Activated CD4-positive, CD25-positive, alpha-beta regulatory T cell treated with anti-CD3 and anti-CD28 coated beads, Interleukin-2, amount 50 U/mL, for 24 hours (primary cell): ENCODE data around the gene SLC49A4.

Experiments used
- ATAC-seq, 2 donors: fragments of 150-1000 bp; cut with Tn5 transposase; one replicate each; pipeline ENCODE4 v1.10.0; 2021; ENCODE audit warnings: mild to moderate bottlenecking in 1 of 2, moderate library complexity in 1 of 2

SLC49A4 gene

DNA sequence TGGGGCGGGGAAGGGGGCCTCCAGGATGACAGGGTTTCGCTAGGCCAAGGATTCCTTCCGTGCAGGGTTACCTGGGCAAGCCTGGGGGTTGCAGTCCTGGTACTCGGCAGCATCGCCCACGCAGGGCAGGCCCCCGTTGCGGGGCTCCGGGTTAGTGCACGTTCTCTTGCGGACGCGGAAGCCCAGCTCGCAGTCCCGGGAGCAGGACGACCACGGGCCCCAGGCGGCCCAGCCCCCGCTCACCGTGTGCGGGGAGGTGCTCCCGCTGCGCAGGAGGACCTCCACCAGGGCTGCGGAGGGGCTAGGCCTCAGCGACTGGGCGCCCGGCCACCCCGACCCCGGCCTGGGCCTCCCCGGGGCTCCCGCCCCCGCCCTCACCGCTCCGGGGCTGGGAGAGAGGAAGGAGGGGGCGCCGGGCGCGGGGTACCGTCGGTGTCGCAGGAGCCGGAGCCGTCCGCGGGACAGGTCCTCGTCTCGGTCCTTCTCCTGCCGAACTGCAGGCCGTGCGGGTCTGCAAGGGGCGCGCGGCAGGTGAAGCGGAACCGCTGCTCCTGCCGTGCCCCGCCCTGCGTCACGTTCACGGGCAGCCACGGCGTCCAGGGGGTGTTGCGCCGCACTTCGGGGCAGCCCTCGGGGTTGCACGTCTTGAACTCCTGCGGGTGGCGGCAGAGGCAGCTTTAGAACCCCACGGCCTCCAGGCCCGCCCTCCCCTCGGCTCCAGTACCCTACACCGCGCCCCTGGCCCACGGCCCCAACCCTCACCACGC is 118.1 kb downstream of the SLC49A4 start:
- ATAC-seq: no peak

DNA sequence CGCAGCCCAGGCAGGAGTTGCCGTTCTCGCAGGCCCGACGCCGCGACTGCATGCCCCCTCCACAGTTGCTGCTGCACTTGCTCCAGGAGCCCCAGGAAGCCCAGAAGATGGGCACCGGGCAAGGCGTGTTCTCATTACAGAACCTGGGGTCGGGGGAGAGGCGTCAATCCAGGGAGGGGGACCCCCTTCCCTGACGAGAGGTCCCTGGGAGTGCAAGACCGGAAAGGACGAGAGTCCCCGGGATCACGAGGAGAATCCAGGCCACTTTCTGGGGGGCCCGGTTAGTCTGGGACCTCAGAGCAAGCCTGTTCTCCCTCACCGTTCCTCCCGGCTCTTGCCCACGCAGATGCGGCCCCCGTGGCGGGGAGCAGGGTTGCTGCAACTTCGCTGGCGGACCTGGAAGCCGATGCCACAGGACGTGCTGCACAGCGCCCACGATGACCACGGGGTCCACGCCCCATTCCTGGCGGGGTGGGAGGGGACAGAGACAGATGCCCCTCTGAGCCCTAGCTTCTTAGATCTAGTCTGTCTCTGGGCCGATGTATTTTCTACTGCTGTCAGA is 118.8 kb downstream of the SLC49A4 start:
- ATAC-seq: no peak

DNA sequence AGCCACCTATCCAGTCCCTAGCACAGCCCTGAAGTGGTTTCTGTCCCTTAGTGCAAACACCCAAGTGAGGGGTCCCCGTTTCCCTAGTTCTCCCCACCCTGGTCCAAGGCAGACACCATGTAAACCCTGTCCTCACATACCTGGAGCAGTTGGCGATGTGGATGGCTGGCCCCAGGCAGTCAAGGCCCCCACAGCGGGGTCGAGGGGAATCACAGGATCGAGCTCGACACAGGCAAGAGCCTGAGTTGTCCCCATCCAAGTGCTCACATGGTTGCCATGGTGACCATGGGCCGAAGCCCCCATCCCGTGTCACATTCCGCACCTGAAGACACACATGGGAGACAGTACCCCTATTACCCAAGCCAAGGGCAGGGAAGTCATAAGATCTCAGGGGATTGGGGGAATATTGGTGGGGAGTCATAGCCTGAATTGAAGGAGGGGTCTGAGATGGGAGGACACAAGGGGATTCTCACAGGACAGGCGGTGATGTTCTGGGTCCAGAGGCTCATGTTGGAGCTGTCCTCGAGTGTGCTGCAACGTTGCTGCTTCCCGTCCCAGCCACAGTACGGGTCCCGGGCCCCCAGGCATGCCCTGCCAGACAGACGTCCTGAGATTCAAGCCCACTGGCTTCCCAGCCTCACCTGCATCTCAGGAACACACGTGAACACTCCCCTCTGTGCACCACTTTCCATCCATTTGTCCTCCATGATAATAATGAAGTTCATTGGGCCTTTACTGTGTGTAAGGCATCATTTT is 120.6 kb downstream of the SLC49A4 start:
- ATAC-seq: no peak

DNA sequence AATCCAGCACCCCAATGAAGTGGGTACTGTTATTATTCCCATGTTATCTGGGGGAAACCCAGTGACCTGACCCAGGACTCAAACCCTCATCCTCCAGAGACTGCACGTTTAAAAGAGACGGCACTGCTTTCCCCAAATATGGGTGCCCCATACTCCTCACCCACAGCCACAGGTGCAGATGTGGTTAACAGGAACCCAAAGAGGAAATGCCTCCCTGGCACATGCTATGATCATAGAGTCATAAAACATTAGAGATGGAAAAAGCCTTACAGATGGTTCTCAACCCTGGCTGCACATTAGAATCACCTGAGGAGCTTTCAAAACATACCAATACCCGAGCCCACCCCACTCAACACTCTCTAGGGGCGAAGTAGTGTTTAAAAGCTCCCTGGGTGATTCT is 121.2 kb downstream of the SLC49A4 start:
- ATAC-seq: no peak

DNA sequence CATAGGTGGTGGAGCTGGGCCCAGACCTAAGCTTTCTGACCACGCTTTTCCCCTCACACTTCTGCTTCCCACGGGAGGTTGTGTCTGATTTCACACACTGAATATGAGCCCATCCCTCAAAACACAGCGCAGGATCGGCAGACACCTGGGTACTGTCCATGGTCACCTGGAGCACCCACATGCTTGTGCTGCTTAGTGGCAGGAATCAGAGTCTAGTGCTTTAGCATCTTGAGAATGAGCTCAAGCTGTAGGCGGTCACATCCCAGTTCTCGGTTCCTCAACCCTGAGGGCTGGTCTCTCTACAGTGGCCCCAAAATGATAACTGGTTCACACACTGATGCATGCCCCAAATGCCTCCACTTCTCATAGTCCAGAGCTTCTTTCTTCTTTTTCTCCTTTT is 121.7 kb downstream of the SLC49A4 start:
- no peak for ATAC-seq

DNA sequence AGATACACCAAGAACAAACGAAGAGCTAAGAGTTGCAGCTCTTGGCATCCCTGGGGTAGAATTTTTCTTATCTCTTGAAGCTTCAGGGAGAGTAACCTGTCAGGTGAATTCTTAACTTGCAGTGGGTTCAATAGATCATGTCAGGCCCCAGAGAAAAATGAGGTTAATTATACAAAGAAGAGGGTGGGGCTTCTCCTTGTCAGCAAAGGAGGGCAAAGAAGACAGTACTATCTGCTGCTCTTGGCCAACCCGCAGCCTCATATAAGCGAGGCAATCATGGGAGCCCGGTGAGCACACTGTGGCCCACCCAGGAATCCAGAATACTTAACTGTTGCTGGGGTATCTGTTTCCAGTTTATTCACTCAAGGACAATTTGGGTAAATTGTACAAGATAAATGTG is 122.5 kb downstream of the SLC49A4 start:
- ATAC-seq: no peak

DNA sequence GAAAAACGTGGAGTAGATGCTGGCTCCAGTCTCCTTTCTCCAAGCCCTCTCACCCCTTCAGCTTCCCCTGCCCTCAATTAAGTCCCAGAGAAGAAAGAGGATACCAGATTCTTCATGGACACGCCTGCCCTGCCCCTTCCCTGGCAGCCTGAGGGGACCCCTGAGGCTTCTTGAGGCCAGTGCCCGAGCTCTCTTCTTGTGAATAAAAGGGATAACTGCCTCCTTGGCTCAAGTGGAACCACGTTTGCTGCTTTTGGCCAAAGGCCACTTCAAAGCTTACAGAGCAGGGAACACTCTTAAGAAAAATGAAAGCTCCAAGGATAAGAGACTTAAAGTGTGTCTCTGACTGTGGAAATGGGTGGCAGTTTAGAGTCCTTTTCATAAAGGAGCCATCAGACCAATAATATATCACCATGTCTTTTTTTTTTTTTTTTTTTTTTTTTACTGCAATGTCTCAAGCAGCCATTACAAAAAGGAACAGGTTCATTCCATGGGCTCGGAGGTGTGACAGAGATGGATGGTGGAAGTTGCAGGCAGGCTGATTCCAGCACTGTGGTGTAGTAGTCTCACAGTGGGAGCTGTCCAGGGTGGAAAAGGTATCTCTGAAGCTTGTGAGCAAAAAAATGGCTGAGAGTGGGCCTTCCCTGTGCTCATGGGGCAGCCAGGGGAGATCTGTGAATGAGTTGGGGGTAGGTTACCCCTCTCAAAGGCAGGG is 123.9 kb downstream of the SLC49A4 start:
- no peak for ATAC-seq

DNA sequence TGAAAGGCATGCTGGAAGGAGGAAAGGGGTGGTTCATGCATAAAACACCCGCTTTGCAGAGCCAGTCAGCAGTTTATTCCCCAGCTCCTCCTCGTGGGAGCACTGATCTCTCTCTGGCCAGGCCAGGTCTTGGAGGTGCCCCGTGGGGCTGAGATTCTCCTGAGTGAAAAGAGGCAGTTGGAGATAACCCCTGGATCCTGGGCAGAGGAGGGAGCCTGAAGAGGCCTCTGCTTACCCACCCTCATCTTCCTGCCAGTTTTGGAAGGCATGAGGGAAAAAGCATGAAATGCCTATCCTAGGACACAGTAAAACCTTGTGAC is 124.4 kb downstream of the SLC49A4 start:
- no peak for ATAC-seq

DNA sequence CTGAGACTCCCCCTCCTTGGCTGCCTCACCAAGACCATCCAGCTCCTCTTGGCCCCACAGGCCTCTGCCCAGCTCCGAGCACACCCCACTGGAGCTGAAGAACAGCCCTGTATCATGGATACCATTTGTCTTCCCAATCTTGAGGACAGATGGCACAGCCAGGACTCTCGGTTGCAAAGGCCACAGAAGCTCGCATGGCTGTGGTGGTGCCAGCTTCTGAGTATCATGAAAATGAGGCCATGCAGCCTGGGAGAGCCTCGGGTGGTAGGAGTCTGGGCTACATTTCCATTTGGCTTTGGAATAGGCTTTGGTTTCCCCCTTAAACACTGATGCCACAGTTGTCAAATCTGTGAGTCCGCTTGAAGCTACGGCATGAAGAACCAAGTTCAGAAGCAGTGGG is 126.1 kb downstream of the SLC49A4 start:
- ATAC-seq: no peak

DNA sequence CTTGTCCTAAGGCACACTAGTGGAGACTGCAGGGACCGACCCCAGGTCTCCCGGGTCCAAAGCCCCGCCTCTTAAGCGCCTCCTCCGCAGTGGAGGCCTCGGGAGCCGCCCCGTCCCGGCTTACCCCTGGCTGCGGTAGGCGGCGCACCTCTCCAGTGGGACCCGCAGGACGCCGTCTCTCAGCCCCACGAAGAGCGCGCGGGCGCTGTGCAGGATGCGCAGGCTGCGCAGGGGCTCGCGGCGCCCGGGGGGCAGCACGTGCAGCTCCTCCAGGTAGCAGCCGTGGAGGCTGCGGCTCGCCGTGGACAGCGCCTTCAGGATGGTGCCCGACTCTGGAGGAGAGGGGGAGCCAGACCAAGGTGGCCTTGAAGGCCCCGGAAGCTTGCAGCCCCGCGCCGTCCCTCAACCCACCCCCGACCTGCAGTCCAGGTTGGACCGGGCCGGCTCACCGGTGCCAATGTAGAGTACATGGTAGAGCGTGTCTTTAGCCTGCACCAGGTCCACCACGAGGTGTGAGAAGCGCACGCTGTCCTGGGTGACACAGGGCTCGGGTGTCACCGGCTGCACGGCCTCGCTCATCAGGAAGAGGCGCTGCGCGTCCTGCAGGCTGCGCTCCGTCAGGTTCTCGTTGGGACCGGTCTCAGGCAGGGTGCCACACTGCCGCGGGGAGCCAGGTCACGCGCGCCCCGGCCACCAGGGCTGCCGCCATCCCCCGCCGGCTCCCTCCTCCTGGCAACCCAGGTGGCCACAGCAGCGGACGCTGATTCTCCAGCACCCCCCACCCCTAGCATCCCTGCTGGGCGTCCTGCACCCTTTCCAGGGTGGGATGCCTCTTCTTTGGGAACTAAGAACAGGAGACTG is 127.2 kb downstream of the SLC49A4 start:
- ATAC-seq: peak; percentile 31 to 39

DNA sequence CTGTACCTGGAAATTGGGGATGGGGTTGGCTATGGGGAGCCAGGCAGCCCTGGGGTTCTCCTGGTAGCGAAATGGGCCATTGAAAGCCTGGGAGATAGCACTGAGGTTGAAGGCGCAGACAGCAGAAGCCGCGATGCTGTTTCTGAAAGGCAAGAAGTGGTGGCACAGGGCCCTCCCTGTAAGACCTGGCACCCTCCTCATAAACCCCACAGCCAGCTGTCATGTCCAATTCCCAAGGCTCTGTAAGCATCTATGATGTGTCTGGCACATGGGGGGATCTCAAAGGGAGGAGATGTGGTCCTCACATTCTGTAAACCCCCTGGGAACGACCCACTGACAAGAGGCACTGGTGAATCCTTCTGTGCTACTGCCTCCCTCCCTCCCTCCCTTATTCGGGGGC is 128.7 kb downstream of the SLC49A4 start:
- no peak for ATAC-seq

DNA sequence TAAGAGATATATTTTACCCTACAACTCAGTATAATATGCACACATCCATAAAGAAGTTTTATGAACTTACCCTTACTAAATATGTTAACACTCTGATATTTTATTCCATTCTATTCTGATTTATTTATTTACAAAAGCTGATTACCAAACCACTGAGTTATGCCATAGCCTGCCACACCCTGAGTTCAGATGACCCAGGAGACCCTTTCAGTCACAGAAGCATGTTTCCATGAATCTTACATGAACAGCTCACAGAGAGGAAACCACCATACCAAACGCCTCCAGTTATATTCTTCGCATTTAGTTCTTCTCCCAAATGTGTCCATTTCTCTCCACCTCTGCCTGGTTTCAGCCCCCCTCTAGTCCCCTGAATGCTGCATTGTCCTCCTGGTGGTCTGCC is 129.2 kb downstream of the SLC49A4 start:
- no peak for ATAC-seq

DNA sequence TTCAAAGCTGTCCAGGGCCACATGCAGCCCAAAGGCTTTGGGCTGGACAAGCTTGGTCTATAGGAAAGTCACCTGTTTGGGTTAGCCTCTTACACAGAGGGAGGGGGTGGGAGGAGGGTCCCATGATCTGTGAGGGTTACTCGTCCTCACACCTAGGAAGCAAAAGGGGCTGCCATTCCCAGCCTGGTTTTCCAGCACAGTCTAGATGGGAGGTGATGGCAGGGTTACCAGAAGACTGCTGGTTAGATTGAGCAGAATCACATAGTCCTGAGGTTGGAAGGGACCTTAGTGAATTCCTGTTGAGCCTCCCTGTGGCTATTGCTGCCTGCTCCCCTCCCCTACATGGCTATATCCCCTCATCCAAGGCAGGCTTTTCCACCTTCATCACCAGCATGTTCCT is 130.9 kb downstream of the SLC49A4 start:
- ATAC-seq: no peak

DNA sequence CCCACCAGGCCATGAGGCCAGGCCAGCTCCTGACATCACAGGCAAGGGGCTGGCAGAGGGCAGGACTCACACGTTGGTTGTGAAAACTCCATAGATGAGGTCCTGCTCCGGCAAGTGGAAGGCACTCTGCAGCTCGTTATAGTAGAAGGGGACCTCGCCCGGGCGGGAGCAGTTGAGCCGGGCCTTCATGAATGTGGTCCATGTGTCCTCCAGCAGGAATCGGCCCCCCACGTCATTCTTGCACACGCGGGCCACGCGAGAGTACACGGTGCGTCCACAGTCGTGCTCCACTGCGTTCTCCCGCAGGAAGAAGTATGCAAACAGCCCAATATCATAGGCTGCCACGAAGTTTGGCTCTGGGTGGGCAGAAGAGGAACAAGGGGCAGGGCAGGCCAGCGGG is 131.5 kb downstream of the SLC49A4 start:
- no peak for ATAC-seq

DNA sequence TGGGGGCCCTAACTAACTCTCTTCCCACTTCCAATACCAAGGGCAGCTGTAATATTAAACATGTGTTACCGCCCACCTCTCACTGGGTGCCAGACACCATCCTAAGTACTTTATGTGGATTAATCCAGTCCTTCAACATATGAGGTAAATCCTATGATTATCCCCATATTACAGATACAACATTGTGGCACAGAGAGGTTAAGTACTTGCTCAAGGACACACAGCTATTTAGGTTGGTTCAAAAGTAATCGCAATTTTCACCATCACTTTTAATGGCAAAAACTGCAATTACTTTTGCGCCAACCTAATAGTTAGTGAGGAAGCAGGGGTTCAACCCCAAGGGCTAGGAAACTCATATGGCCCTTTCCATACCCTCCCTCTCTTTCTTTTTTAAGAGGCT is 131.9 kb downstream of the SLC49A4 start:
- ATAC-seq: no peak

DNA sequence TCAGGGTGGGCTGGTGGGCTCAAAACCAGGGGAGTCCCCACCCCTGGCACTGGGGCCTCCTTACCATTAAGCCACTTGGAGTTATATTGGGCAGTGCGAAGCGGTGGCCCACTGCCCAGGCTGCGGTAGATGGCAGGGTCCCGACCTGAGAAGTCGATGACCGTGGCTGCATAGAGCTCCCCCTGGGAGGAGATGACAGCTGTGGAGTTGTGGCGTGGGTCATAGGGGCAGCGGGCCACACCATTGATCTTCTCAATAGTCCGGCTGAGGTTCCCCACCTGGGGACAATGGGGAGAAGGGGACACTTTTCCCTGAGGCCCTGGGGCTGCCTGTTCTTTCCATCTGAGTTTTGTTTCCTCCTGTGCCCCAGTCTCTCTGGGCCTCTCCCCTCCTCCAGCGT is 132.9 kb downstream of the SLC49A4 start:
- no peak for ATAC-seq

DNA sequence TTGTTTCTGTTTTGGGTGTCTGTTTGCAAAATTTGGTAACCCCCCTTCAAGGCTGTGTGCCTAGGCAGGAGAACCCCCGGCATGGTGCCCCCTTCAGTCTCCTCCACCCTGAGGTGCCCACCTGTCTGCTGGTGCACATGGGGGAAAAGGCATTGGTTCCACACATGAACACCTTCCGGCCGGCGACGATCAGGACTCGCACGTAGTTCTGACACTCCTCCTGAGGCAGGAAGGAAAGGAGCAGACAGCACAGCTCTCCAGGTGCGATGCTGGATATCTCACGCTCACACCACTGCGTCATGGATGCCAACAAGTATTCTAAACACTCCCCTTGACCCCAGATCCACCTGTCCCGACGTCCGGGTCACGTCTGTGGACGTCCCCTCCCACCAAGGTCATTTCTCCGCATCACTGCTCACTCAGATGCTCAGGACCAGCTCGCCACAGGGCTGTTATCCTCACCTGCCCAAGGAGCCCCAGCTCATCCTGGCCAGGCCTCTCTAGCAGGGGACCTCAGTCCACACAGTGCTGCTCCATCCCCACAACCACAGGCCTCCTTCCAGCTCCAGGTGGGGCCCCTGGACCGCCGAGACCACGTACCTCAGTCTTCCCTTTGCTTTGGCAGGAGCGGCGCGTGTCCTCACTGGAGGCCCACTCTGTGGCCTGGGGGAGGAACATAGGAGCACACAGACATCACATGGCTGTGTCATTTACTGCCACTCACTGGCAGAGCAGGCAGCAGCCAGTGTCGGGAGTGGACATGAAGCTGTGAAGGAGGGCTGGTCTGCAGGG is 133.7 kb downstream of the SLC49A4 start:
- peak in 1 of 2 donors; percentile 13 for ATAC-seq

DNA sequence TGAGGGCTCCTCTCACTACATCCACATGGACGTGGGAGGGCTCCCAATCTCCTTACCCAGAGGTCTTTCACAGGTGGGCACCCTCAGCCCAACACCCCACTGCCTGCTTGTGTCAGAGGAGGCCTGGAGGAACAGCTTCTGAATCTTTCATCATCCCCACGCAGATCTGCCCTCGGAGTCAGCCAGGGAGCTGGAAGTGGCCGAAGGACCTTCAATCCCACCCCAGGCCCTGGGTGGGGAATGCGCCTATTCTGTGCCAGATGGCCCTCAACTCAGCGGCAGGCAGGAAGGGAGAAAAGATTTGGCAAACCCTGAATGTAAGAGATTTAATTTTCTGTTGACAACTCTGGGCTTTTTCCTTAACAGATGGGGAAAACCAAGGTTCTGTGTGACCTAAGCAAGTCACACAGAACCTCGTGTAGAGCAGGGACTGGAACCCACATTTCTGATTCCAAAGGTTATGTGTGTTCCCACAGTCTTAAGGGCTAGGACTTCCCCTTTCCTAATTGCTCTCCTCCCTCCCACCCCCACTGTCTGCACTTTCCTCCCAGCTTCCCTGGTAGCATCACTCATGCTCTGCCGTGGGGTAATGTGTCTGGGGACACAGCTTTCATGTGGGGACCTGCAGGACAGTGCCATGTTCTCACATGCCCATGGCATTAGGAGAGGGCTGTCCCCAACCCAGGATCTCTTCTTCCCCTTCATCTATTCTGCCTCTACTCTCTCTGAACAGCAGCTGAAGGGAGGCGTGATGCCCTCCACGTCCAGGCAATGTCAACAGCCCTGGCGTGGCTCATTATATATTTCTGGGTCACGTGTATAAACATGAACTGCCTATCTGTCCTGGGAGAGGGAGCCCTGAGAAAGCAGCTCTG is 134.6 kb downstream of the SLC49A4 start:
- no peak for ATAC-seq

DNA sequence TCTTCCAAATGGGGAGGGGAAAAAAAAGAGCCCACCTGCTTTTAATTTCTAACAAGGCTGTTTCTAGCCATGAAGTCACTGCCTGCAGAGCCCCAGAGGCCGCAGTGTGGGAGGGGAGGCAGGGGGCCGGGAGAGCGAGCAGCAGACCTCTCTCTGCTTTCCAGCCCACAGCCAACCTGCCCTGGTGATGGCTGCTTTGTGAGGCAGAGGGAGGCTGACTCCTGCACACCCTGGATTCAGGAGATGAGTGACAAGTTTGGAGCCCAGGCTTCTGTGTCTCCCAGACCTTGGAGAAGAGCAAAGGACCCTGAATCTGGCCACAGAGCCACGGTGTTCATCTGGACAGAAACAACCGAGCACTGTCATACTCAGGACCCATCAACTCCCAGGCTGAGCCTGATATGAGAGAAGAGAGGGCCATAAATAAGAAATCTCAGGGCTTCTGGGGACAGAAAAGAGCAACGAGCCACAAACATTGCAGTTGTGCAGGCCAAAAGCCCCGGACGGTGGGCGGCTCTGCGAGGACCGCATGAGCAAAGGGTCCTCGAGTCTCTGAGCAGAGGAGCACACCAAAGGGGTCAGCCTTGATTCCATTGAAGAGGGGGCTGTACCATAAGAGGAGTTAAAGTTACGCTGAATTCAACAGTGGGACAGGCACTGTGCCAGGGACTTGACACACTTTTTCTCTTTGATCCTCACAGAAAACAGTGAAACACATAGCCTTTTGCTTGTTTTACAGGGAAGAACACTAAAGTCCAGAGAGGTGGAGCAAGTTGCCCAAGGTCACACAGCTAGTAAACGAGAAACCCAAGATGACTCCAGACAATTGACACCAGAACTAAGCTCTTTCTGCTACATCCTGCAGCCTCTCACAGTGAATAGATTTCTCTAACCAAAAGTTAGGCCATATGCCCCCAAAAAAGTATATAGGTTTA is 135.5 kb downstream of the SLC49A4 start:
- ATAC-seq: no peak
